UCSD-AML1 (cell line): ENCODE measurements around the gene NSFL1C.

Experiments used
- DNase-seq: peaks from one replicate; lab custom pipeline; 2025; ENCODE audit not compliant: unreplicated experiment; lab: John Stamatoyannopoulos, UW

Gene NSFL1C

GRCh38 chr20:1486566-1486965 lies 19.9 kb upstream of the NSFL1C start:
- DNase-seq, result no peak

GRCh38 chr20:1484438-1485116 lies 17.9 kb upstream of the NSFL1C start:
- DNase-seq, result no peak

- no peak for DNase-seq
Observed at GRCh38 chr20:1479831-1480595, 13.4 kb upstream of the NSFL1C start.

GRCh38 chr20:1478566-1478965 lies 11.9 kb upstream of the NSFL1C start:
- DNase-seq, result no peak

- no peak for DNase-seq
Observed at GRCh38 chr20:1477896-1478490, 11.3 kb upstream of the NSFL1C start.

- no peak for DNase-seq
Observed at GRCh38 chr20:1474817-1475603, 8.4 kb upstream of the NSFL1C start.

- no peak for DNase-seq
Observed at GRCh38 chr20:1474325-1474724, 7.7 kb upstream of the NSFL1C start.

- DNase-seq, result no peak
Observed at GRCh38 chr20:1473246-1474220, 6.9 kb upstream of the NSFL1C start.

- peak; percentile 30 for DNase-seq
Observed at GRCh38 chr20:1472556-1473245, 6.1 kb upstream of the NSFL1C start.

GRCh38 chr20:1471242-1471641 lies 4.6 kb upstream of the NSFL1C start:
- no peak for DNase-seq

GRCh38 chr20:1469925-1470571 lies 3.4 kb upstream of the NSFL1C start:
- DNase-seq, result peak; percentile 84

GRCh38 chr20:1469306-1469905 lies 2.8 kb upstream of the NSFL1C start:
- DNase-seq, result no peak

- DNase-seq, result no peak
Observed at GRCh38 chr20:1468117-1468624, 1.5 kb upstream of the NSFL1C start.

- peak; percentile 82 for DNase-seq
Observed at GRCh38 chr20:1467355-1468116, 887 bp upstream of the NSFL1C start.

GRCh38 chr20:1467082-1467354 lies 369 bp upstream of the NSFL1C start:
- DNase-seq, result no peak

GRCh38 chr20:1465470-1466210 lies 1.0 kb downstream of the NSFL1C start:
- no peak for DNase-seq

GRCh38 chr20:1463971-1464570 lies 2.6 kb downstream of the NSFL1C start:
- DNase-seq, result no peak
